Small intestine (tissue), 7 donors: ENCODE measurements around the gene ZDHHC7. TPM values are rescaled to one million over a fixed set of nuclear protein-coding genes. Genes with fewer than 3 reads are reported as not detected.
A peak's percentile ranks its signal among the peaks of the same experiment; 100 is the strongest.

Experiments
- DNase-seq, 2 donors: peaks; one replicate each; pipeline versions ENCODE4 v3.0.0 to v3.0.0-alpha.2; 2013
- FAIRE-seq: peaks from 2 replicates; lab custom pipeline; 2012; peaks lifted over from hg19 to GRCh38; lab: Jason Lieb, UNC
- H3K27ac ChIP-seq, 3 donors: one replicate each; pipeline ENCODE4 v1.5.1; 2013; ENCODE audit warnings: low read length in 2 of 3, mild to moderate bottlenecking in 2 of 3, control low read depth in 1 of 3, inconsistent platforms in 1 of 3, low read depth in 1 of 3, moderate library complexity in 1 of 3
- H3K27me3 ChIP-seq, 3 donors: one replicate each; pipeline ENCODE4 v1.6.1; 2013; ENCODE audit warnings: low read length in 3 of 3, inconsistent platforms in 1 of 3; ENCODE audit not compliant: control insufficient read depth in 3 of 3, insufficient read depth in 3 of 3
- H3K36me3 ChIP-seq, 3 donors: one replicate each; pipeline ENCODE4 v1.6.1; 2013; ENCODE audit warnings: low read length in 3 of 3, inconsistent platforms in 1 of 3, low read depth in 1 of 3, mild to moderate bottlenecking in 1 of 3, moderate library complexity in 1 of 3; ENCODE audit not compliant: control insufficient read depth in 3 of 3, insufficient read depth in 2 of 3
- H3K4me1 ChIP-seq, 3 donors: one replicate each; pipeline ENCODE4 v1.6.1; 2013; ENCODE audit warnings: low read length in 2 of 3, inconsistent platforms in 1 of 3, low read depth in 1 of 3, mild to moderate bottlenecking in 1 of 3, moderate library complexity in 1 of 3; ENCODE audit not compliant: control insufficient read depth in 3 of 3, insufficient read depth in 2 of 3
- H3K4me3 ChIP-seq, 3 donors: one replicate each; pipeline ENCODE4 v1.5.1; 2013; ENCODE audit warnings: low read length in 3 of 3, control low read depth in 1 of 3, inconsistent platforms in 1 of 3, low read depth in 1 of 3, mild to moderate bottlenecking in 1 of 3, moderate library complexity in 1 of 3
- H3K9me3 ChIP-seq, 2 donors: one replicate each; pipeline ENCODE4 v1.6.1; 2013; ENCODE audit warnings: low read depth in 1 of 2, low read length in 1 of 2; ENCODE audit not compliant: control insufficient read depth in 2 of 2, insufficient read depth in 1 of 2
- whole genome bisulfite sequencing, 3 donors: extraction: QIAGEN DNeasy Blood & Tissue Kit; methylation state at CpG; one replicate each; pipeline ENCODE4 v1.1.7; 2013; 5-methylcytosine and 5-hydroxymethylcytosine counted together
- polyA plus RNA-seq, 4 donors: library from polyadenylated mRNA; stranded (reverse) in 3 of 4; unstranded in 1 of 4; fragments of 200-250 nt in 3 of 4; fragments of 120-200 nt in 1 of 4; gene quantifications; one replicate each; pipeline versions ENCODE4 v1.2.1 to v1.2.3, GENCODE V29; 2013
- donor health status: healthy with polysubstance abuse.
- donor health status: control.
- donor health status: control.
- donor health status: Bipolar disorder and iron deficiency.
- donor health status: healthy.

The ZDHHC7 gene
- polyA plus RNA-seq, 4 donors, result 16.5 to 57.5 (median 27.2) TPM

GRCh38 chr16:84979516-84979915 is 31.8 kb downstream of the ZDHHC7 start:
- Histone ChIP-seq H3K27me3 (no peaks in the 10 kb centered on the region), H3K27ac (no peak overlapping the region), H3K4me3 (no peak overlapping the region), H3K36me3 (peaks cover 18 to 77% (median 21%) of the 10 kb centered on the region in 3 donors), H3K4me1 (peaks cover 0 to 6% (median 3%) of the 10 kb centered on the region in 3 donors), H3K9me3 (no peaks in the 10 kb centered on the region)
- WGBS, 3 donors, result 81 to 86% (median 86%) methylated on average over 4 of the region's 4 CpGs
- FAIRE-seq (no peak), DNase-seq (no peak)

DNA sequence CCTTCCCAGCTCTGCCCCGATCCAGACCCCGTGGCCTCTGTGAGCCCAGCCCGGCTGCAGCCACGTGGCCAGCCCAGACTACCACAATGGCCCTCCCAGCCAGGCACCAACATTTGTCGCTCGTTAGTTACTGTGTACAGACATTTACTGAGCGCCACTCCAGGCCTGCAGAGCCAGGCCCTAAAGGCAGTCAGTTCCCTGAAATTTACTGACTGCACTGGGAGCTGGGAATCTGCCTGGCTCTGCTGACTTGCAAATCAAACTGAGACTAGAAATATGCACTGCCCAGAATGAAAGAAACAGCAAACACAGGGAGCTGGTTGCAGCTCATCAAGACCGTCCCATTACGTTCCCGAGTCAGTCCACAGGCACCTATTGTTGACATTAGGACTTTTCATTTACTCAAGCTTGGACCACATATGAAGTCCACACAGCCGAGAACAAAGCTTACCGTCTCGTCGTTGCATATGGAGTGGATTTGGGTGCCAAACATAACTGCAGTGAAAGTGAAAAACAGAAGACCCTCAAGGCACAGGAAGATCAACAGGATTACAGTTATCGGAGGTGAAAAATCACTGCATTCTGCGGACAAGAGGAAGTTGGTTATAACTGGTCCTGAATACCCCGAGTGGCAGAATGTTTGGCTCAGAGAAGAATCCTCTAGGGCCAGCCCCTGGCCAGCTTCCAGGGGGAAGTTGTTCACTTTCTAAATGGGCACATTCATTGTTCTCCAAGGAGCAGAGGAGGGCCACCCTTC is 34.5 kb downstream of the ZDHHC7 start:
- peaks cover 20 to 77% (median 21%) of the 10 kb centered on the region in 3 donors for H3K36me3 ChIP-seq
- 82 to 87% (median 87%) methylated on average over 17 of the region's 17 CpGs for WGBS, 3 donors
- no peaks in the 10 kb centered on the region for H3K4me1 ChIP-seq
- H3K27ac ChIP-seq, result no peak overlapping the region
- H3K9me3 ChIP-seq, result no peaks in the 10 kb centered on the region
- H3K4me3 ChIP-seq, result no peak overlapping the region
- H3K27me3 ChIP-seq, result no peaks in the 10 kb centered on the region
- FAIRE-seq (no peak), DNase-seq (no peak)

- no peaks in the 10 kb centered on the region for H3K9me3 ChIP-seq
- no peak for DNase-seq
- no peaks in the 10 kb centered on the region for H3K4me1 ChIP-seq
- no peak for FAIRE-seq
- 94 to 96% (median 95%) methylated on average over 22 of the region's 22 CpGs for WGBS, 3 donors
- H3K27ac ChIP-seq, result no peak overlapping the region
- H3K27me3 ChIP-seq, result no peaks in the 10 kb centered on the region
- no peak overlapping the region for H3K4me3 ChIP-seq
- H3K36me3 ChIP-seq, result peaks cover 17 to 65% (median 21%) of the 10 kb centered on the region in 3 donors
Observed at GRCh38 chr16:84975522-84975921, 35.8 kb downstream of the ZDHHC7 start.

DNA sequence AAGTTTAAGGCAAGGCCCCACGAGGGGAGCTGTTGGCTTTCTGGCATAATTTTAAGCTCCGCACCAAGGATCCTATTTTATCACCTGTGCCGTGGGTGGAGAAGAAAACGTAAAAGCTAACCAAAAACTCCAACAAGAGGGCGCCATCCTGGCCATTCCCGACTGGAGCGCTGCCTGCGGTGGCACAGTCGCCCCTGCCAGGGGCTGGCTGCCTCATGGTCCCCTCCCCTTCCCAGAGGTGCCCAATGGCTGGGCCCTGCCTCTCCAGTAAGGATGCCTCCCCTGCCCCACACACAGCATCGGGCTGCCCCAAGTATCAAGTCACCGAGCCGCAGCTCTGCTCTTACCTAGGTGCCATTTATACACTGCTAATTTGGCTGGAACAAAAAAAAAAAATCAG is 36.3 kb downstream of the ZDHHC7 start:
- peaks cover 17 to 61% (median 21%) of the 10 kb centered on the region in 3 donors for H3K36me3 ChIP-seq
- WGBS, 3 donors, result 87 to 92% (median 88%) methylated on average over 12 of the region's 12 CpGs
- H3K27ac ChIP-seq, result no peak overlapping the region
- no peaks in the 10 kb centered on the region for H3K4me1 ChIP-seq
- DNase-seq (no peak), FAIRE-seq (no peak)
- H3K9me3 ChIP-seq, result no peaks in the 10 kb centered on the region
- no peak overlapping the region for H3K4me3 ChIP-seq
- no peaks in the 10 kb centered on the region for H3K27me3 ChIP-seq

GRCh38 chr16:84973776-84974523 is 37.4 kb downstream of the ZDHHC7 start:
- Histone ChIP-seq H3K27ac (no peak overlapping the region), H3K4me1 (no peaks in the 10 kb centered on the region), H3K9me3 (no peaks in the 10 kb centered on the region), H3K27me3 (no peaks in the 10 kb centered on the region), H3K4me3 (no peak overlapping the region), H3K36me3 (peaks cover 17 to 57% (median 21%) of the 10 kb centered on the region in 3 donors)
- FAIRE-seq, result no peak
- WGBS, 3 donors, result 88 to 89% (median 88%) methylated on average over 23 of the region's 23 CpGs
- DNase-seq, result no peak

DNA sequence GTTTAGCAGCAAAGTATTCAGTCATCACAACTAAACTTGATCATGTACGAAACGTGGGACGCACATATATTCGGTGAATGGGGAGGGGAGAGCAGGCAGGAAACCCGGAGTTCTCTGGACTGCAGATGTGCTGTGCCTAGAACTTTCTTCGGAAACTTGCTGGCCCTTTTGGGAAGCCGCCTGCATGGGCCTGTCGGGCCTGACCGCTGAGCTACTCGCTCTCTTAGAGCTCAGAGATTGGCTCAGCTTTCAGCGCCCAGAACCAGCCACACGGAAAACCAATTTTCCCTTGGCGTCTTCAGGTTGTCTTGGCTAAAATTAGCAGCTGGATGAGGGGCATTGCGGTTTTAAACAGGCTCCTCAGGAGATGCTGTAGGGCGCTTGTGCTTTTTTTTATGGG is 38.1 kb downstream of the ZDHHC7 start:
- no peaks in the 10 kb centered on the region for H3K9me3 ChIP-seq
- DNase-seq (no peak), FAIRE-seq (no peak)
- H3K27me3 ChIP-seq, result no peaks in the 10 kb centered on the region
- H3K27ac ChIP-seq, result no peak overlapping the region
- 90 to 92% (median 91%) methylated on average over 15 of the region's 15 CpGs for WGBS, 3 donors
- no peaks in the 10 kb centered on the region for H3K4me1 ChIP-seq
- no peak overlapping the region for H3K4me3 ChIP-seq
- H3K36me3 ChIP-seq, result peaks cover 17 to 52% (median 21%) of the 10 kb centered on the region in 3 donors

GRCh38 chr16:84970447-84971127 is 40.7 kb downstream of the ZDHHC7 start:
- H3K27ac ChIP-seq, result no peak overlapping the region
- FAIRE-seq, result no peak

DNA sequence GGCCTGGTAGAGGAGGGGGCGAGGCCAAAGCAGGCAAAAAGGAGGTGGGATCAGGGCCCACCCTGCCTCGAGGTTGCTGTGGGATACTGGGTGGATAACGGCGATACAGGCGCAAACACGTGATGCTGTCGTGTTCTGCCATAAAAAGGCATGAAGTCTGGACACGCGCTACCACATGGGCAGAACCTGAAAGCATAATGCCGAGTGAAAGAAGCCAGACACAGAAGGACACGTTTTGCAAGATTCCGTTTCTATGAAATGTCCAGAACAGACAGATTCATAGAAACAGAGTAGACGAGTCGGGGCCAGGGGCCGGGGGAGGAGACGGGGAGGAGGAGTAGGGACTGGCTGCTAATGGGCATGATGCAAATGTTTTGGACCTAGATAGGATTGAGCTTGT is 43.5 kb downstream of the ZDHHC7 start:
- no peak overlapping the region for H3K27ac ChIP-seq
- peaks cover 0 to under 1% (median 0%) of the 10 kb centered on the region in 3 donors for H3K36me3 ChIP-seq
- WGBS, 3 donors, result 84 to 89% (median 88%) methylated on average over 16 of the region's 16 CpGs
- no peaks in the 10 kb centered on the region for H3K9me3 ChIP-seq
- no peak overlapping the region for H3K4me3 ChIP-seq
- no peaks in the 10 kb centered on the region for H3K27me3 ChIP-seq
- FAIRE-seq (no peak), DNase-seq (no peak)
- no peaks in the 10 kb centered on the region for H3K4me1 ChIP-seq

More at GRCh38 chr16:84970447-84971127, 40.7 kb downstream of the ZDHHC7 start:
- DNase-seq, result peak; percentile 77 to 82
- no peaks in the 10 kb centered on the region for H3K27me3 ChIP-seq
- no peaks in the 10 kb centered on the region for H3K4me1 ChIP-seq
- H3K4me3 ChIP-seq, result no peak overlapping the region
- WGBS, 3 donors, result 16 to 22% (median 19%) methylated on average over 18 of the region's 18 CpGs
- H3K9me3 ChIP-seq, result no peaks in the 10 kb centered on the region
- peaks cover 3 to 26% (median 8%) of the 10 kb centered on the region in 3 donors for H3K36me3 ChIP-seq
